T-helper 1 cell treated with Interleukin-12 subunit alpha and Interleukin-12 subunit beta and Interleukin-4 antibody, amounts not matched to agents 30 μg/mL and 1 μg/mL, for 36 hours (primary cell): ENCODE data around the gene MAP4K5.
A peak's percentile ranks its signal among the peaks of the same experiment; 100 is the strongest.
"Not testable (repeated sequence)": the region's sequence is repeated elsewhere in the genome, so short reads cannot be mapped to it uniquely, and the experiment has no call there.

ENCODE experiments used
- H3K27ac Mint-ChIP-seq: one replicate; pipeline ENCODE4 v1.8.0; 2021; ENCODE audit warnings: mild to moderate bottlenecking, mixed read lengths
- H3K27me3 Mint-ChIP-seq: one replicate; pipeline ENCODE4 v1.8.0; 2021; ENCODE audit warnings: low read depth, mixed read lengths
- H3K36me3 Mint-ChIP-seq: one replicate; pipeline ENCODE4 v1.8.0; 2021; ENCODE audit warnings: low read depth, mixed read lengths
- H3K4me1 Mint-ChIP-seq: one replicate; pipeline ENCODE4 v1.8.0; 2021; ENCODE audit warnings: low read depth, mixed read lengths
- H3K4me3 Mint-ChIP-seq: one replicate; pipeline ENCODE4 v1.8.0; 2021; ENCODE audit warnings: mild to moderate bottlenecking, moderate library complexity, mixed read lengths
- H3K9me3 Mint-ChIP-seq: one replicate; pipeline ENCODE4 v1.8.0; 2021; ENCODE audit warnings: mixed read lengths

Gene MAP4K5

DNA sequence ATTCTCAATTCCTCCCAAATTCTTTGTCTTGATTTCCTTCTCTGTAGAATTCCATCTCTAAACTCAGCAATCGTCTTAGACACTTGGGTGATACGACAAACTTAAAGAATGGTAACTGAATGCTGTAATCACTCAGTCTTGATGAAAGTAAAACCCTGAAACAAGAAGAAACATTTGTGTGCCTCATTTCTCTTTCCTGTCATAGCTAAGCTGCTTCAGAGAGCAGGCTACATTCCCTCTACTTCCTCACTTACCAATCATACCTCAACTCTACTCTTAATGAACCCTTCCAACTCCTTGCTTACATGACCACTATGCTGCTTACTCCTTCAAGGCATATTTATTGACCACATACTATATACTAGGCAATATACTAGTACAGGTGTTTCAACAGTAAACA lies 8.3 kb downstream of the MAP4K5 start:
- H3K9me3 Mint-ChIP-seq = no peaks in the 10 kb centered on the region
- no peak overlapping the region for H3K4me3 Mint-ChIP-seq
- H3K27me3 Mint-ChIP-seq = no peaks in the 10 kb centered on the region
- H3K4me1 Mint-ChIP-seq = peaks cover 41% of the 10 kb centered on the region
- peaks cover 2% of the 10 kb centered on the region for H3K36me3 Mint-ChIP-seq
- peak overlapping the region; percentile 56 for H3K27ac Mint-ChIP-seq

DNA sequence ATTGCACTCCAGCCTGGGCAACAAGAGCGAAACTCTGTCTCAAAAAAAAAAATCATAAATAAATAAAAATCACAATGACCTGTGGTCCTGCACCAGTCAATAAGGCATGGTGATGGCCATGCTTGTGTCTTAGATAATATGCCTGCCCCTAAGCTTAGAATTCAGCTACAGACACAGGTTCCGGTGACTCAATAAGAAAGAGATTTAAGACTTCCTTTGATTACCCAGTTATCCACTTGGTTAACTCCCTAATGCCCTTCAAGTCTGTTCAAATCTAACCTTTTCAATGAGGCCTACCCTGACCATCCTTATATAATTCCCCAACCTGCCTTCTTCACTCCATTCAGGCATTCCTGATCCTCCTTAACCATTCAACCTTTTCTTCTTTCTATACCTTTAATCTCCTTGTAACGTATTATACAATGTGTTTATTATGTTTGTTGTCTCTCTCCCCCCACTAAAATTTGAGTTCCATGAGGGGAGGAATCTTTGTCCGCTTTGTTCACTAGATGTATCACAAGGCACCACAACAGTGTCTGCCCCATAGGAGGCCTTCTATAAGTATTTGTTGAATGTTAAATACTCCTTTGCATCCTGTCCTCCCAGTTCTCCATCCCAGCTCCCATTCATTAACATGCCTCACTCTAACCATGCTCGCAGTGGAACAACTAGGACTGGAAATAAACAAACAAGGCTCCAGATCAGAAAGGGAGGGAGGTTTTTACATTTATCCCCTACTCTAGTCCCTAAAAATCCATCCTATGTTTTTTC lies 8.9 kb downstream of the MAP4K5 start:
- Mint-ChIP-seq H3K4me3 (no peak overlapping the region), H3K27me3 (no peaks in the 10 kb centered on the region), H3K36me3 (peaks cover 2% of the 10 kb centered on the region), H3K4me1 (peaks cover 41% of the 10 kb centered on the region), H3K9me3 (no peaks in the 10 kb centered on the region), H3K27ac (no peak overlapping the region)

DNA sequence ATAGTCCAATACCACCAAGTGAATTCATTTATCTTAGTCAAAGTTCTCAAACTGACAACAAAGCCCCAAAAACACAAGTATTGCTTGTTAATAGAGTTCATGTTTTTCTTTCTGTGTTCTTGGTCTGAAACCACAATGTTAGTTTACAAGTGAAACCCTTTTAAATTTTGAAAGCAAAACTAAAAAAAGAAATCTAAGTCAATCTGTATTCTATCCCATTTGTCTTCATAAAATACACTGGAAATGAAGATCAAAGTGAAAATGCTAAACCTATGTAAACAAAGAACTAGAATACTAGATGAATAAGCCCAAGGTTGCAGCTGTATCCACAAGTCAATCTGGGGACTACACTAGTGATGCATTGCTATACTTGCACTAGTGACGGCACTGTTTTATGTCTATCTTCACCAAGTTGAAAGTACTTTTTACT lies 10.4 kb downstream of the MAP4K5 start:
- H3K36me3 Mint-ChIP-seq = peaks cover 2% of the 10 kb centered on the region

DNA sequence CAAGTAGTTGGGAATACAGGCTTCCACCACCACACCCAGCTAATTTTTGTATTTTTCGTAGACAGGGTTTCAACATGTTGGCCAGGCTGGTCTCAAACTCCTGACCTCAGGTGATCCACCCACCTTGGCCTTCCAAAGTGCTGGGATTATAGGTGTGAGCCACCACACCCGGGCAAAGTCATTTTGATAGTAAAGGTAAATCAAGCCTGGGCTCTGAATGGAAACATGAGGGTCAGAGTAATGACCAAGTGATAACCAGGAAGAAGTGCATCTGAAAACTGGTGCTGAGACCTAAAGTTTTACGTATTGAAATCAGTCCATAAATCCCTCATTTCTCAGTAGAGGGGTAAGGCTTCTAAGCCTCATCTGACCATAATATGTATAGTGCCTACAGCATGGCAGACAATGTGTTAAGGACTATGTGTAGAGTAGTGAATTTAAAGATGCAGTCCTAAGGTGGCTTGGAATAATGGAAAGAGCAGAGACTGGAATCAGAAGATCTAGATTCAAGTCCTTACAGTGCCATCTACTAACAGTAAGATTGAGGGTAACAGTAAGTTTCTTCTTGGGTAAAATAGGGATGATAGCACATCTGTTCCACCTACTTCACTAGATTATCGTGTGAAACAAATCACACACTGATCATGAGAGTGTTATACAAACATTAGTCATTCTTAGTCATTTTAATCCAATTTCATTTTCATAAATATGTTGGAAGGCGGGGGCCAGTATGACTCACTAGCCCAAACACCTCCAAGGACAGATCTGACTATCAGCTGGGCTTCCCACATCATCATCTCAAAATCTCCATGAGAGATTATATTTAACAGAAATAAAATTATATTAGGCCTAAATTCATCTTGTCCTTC lies 11.2 kb downstream of the MAP4K5 start:
- Mint-ChIP-seq H3K36me3 (peaks cover 2% of the 10 kb centered on the region), H3K4me1 (peaks cover 38% of the 10 kb centered on the region), H3K4me3 (peak overlapping the region; percentile 60), H3K27ac (peak overlapping the region; percentile 88), H3K9me3 (no peaks in the 10 kb centered on the region), H3K27me3 (no peaks in the 10 kb centered on the region)

More for the DNA sequence above, 10.4 kb downstream of the MAP4K5 start:
- Mint-ChIP-seq H3K9me3 (no peaks in the 10 kb centered on the region), H3K4me1 (peaks cover 38% of the 10 kb centered on the region), H3K27me3 (no peaks in the 10 kb centered on the region), H3K4me3 (peak overlapping the region; percentile 60), H3K27ac (peak overlapping the region; percentile 88)

DNA sequence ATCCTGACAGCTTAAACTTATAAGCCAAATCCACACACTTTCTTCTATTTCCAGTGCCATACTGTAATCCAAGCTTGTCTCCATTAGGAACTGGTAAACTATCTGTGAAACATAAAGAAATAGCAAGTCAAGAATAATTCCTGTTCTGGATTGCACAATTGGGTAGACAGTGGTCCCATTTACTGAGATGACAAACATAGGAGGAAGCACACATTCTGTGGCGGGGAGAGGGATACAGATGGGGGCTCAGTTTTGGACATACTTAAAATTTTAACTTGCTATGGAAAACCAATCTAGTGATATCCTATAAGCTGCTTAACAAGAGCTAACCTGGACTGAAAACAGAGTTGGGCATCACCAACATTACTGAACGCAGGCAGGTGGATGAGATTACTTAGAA lies 16.3 kb downstream of the MAP4K5 start:
- H3K4me1 Mint-ChIP-seq = peaks cover 2% of the 10 kb centered on the region
- no peaks in the 10 kb centered on the region for H3K27me3 Mint-ChIP-seq
- no peaks in the 10 kb centered on the region for H3K36me3 Mint-ChIP-seq
- no peak overlapping the region for H3K4me3 Mint-ChIP-seq
- no peaks in the 10 kb centered on the region for H3K9me3 Mint-ChIP-seq
- H3K27ac Mint-ChIP-seq = no peak overlapping the region

DNA sequence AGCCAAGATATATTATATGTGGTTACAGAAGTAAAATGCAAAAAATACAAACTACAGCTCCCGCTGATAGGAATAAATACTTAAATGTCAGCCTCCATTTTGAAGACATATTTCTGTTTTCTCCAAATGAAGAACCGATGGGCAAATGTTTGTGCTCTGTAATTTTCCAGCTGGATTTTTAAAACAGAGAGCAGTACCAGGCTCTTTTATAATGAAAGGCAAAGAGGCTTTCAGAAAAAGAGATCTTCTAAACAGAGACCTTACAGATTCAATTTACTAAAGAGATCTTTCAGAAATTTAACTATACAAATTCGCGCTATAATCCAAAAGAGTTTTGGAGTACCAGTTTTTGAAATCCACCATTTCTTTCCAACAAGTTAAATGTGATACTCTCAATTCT lies 19.9 kb downstream of the MAP4K5 start:
- Mint-ChIP-seq H3K4me3 (no peak overlapping the region), H3K36me3 (peaks cover 1% of the 10 kb centered on the region), H3K9me3 (no peaks in the 10 kb centered on the region)

DNA sequence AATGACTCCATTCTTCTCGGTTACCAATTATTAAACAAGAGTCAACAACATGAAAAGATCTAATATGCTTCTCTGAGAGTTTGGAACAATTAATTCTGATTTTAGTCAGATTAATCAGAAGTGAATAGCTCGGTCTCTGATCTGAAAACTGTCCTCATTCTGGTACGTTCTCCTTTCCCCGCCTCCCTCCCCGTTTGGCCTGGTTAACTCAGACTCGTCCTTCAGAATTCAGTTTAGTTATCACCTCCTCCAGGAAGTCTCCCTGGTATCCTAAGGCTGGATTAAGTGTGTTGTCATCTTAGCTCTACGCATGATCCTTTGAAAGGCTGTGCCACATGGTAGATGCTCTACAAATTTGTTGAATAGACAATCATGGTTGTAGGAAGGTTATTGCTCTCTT lies 22.2 kb downstream of the MAP4K5 start:
- Mint-ChIP-seq H3K27ac (no peak overlapping the region), H3K36me3 (peaks cover 4% of the 10 kb centered on the region), H3K27me3 (no peaks in the 10 kb centered on the region), H3K4me1 (peaks cover 4% of the 10 kb centered on the region), H3K9me3 (no peaks in the 10 kb centered on the region), H3K4me3 (no peak overlapping the region)

More for the DNA sequence above, 19.9 kb downstream of the MAP4K5 start:
- Mint-ChIP-seq H3K27me3 (no peaks in the 10 kb centered on the region), H3K27ac (no peak overlapping the region), H3K4me1 (peaks cover 2% of the 10 kb centered on the region)

DNA sequence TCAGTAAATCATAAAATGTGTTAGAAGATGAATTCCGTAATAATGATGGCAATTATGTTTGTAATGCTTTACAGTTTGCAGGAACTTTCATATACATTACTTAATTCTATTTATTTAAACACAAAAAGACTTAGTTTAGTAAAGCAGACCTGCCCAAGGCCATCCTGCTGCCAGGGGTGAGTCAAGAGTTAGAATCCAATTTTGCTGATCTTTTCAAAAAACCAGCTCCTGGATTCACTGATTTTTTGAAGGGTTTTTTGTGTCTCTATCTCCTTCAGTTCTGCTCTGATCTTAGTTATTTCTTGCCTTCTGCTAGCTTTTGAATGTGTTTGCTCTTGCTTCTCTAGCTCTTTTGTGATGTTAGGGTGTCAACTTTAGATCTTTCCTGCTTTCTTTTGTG lies 25.3 kb downstream of the MAP4K5 start:
- H3K36me3 Mint-ChIP-seq, H3K27ac Mint-ChIP-seq, H3K27me3 Mint-ChIP-seq, H3K4me1 Mint-ChIP-seq, H3K9me3 Mint-ChIP-seq, H3K4me3 Mint-ChIP-seq: not testable (repeated sequence)

DNA sequence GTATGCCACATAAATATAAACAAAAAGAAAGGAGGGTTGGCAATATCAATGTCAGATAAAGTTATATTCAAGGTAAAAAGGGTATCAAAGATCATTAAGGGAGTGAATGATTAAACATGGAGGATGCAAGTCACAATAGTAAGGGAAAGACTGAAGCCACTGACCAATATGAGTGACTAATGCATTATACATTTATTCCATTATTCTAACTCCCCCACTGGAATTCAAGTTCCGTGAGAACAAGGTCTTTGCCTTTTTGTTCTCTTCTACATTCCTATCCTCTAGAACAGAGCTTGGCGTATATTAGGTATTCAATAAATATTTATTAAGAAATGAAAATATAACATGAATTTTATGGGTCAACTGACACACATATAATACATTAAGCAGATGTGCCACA lies 30.7 kb downstream of the MAP4K5 start:
- H3K4me3 Mint-ChIP-seq = no peak overlapping the region
- H3K9me3 Mint-ChIP-seq = no peaks in the 10 kb centered on the region
- H3K27ac Mint-ChIP-seq = no peak overlapping the region
- no peaks in the 10 kb centered on the region for H3K27me3 Mint-ChIP-seq
- peaks cover 2% of the 10 kb centered on the region for H3K4me1 Mint-ChIP-seq
- peaks cover 9% of the 10 kb centered on the region for H3K36me3 Mint-ChIP-seq

DNA sequence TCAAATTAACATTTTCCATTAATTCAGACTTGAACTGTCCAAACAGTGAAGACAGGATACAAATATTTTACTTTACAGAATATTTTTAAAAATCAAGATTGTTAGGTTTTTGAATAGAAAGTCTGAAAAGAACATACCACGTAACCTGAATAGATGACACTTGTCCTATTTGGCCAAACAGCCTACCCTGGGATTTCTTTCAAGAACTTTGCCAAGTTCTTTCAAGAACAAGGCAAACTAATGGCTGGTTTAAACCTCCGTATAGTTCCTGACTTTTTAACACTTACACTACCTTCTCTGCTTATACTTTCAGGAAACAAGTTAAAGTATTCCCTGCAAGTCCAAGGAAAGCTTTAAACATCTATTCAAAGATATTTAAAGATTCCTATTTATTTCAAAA lies 35.0 kb downstream of the MAP4K5 start:
- Mint-ChIP-seq H3K9me3 (no peaks in the 10 kb centered on the region), H3K27me3 (no peaks in the 10 kb centered on the region), H3K27ac (no peak overlapping the region), H3K36me3 (peaks cover 6% of the 10 kb centered on the region), H3K4me1 (peaks cover 2% of the 10 kb centered on the region), H3K4me3 (no peak overlapping the region)

DNA sequence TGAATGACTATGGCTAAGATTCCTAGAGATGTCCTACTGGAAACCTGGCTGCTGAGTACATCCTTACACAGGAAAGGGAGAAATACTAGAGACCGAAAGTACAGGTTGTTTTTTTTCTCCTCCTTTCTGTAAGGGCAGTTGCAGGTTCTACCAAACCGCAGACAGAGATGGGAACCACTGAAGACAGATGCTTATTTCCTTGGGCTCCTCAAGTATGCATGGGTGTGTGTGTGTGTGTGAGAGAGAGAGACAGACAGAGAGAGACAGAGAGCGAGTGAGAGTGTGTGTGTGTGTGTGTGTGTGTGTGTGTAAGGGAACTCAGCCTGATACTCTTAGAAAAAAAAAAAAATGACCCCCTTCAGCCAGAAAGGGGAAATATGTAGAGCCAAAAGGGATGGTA lies 42.5 kb downstream of the MAP4K5 start:
- H3K27me3 Mint-ChIP-seq = no peaks in the 10 kb centered on the region
- no peaks in the 10 kb centered on the region for H3K9me3 Mint-ChIP-seq
- H3K36me3 Mint-ChIP-seq = no peaks in the 10 kb centered on the region
- H3K27ac Mint-ChIP-seq = no peak overlapping the region
- H3K4me3 Mint-ChIP-seq = no peak overlapping the region
- H3K4me1 Mint-ChIP-seq = no peaks in the 10 kb centered on the region

DNA sequence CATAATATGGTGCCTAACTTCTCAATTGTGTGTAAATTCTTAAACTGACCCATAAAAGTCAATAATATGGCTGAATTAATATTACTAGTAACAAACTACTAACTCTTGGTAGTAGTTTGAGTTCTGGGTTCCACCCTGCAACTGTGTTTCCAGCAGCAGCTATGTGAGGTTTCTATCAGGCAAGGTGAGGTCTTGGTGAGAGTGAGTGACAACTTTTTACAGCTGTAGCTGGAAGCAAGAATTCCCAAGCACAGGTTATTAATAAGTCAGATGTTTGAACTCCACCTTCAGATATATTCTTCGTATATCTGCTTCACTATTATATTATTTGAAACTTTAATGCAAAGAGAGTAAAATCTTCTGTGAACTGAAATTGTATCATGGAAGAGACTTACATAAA lies 43.8 kb downstream of the MAP4K5 start:
- Mint-ChIP-seq H3K27ac (no peak overlapping the region), H3K36me3 (no peaks in the 10 kb centered on the region), H3K27me3 (no peaks in the 10 kb centered on the region), H3K9me3 (no peaks in the 10 kb centered on the region), H3K4me1 (no peaks in the 10 kb centered on the region), H3K4me3 (no peak overlapping the region)

DNA sequence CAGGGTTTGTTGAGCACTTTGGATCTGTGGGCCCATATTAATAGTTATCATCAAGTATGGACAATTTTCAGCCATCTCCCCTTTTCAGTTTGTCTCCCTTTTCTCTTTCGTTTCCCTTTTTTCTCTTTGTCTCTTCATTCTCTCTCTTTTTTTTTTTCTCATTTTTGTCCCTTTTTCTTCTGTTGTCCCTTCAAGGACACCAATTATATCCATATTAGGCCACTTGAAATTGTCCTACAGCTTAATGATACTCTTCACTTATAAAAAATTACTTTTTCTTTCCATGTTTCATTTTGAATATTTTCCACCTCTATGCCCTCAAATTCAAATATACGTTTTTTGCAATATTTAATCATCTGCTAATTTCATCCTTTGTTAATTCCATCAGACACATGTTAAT lies 53.3 kb downstream of the MAP4K5 start:
- peaks cover 38% of the 10 kb centered on the region for H3K9me3 Mint-ChIP-seq
- H3K4me3 Mint-ChIP-seq = no peak overlapping the region
- H3K36me3 Mint-ChIP-seq = peaks cover 35% of the 10 kb centered on the region
- no peak overlapping the region for H3K27ac Mint-ChIP-seq
- H3K4me1 Mint-ChIP-seq = no peaks in the 10 kb centered on the region
- no peaks in the 10 kb centered on the region for H3K27me3 Mint-ChIP-seq

DNA sequence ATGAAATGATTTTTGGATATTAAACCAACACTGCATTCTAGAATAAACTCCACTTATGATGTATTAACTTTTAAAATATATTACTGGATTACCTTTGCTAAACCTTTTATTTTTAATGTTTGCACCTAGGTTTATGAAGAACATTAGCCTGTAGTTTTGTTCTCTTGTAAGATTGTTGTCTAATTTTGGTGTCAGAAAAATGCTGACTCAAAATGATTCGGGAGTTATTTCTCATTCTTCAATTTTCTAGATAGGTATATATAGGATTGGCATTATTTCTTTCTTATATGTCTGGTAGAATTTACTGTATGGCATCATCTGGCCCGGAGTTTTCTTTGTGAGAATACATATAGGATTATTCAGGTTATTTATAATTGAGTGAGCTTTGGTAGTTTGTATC lies 54.6 kb downstream of the MAP4K5 start:
- Mint-ChIP-seq H3K27me3 (no peaks in the 10 kb centered on the region), H3K9me3 (peaks cover 41% of the 10 kb centered on the region), H3K27ac (no peak overlapping the region), H3K4me3 (no peak overlapping the region), H3K36me3 (peaks cover 41% of the 10 kb centered on the region), H3K4me1 (no peaks in the 10 kb centered on the region)

DNA sequence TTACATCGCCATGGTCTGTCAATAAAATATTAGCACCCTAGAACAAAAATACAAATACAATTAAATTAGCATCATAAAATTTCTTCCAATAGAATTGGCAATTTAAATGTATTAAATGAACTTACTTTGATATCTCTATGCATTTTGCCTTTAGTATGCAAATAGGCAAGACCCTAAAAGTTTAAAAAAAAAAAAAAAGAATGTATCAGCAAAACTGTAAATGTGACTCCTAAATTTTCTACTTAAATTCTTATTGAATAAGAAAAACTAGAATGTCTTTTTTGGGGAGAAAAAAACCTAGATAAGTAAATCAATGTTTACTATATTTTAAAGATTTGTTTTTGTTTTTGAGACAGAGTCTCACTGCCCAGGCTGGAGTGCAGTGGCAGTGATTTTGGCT lies 56.2 kb downstream of the MAP4K5 start:
- Mint-ChIP-seq H3K27me3 (no peaks in the 10 kb centered on the region), H3K4me3 (no peak overlapping the region), H3K27ac (no peak overlapping the region), H3K4me1 (no peaks in the 10 kb centered on the region), H3K36me3 (peaks cover 56% of the 10 kb centered on the region), H3K9me3 (peaks cover 55% of the 10 kb centered on the region)
